ENCODE data around the gene ATP1A1.
A peak's percentile ranks its signal among the peaks of the same experiment; 100 is the strongest.

Gene ATP1A1

GRCh38 chr1:116375148-116375886, 2.3 kb downstream of the ATP1A1 start:
- POLR2A ChIA-PET: interaction anchor here (0.6 to 2.0 kb wide), 5 partner anchors 42 to 208 kb away, joined by 3 to 7 read pairs (median 3); no protein-coding TSS in a partner anchor
- CTCF ChIA-PET: interaction anchor here (0.7 to 1.7 kb wide), 4 partner anchors 102 to 225 kb away, joined by 3 to 5 read pairs (median 5); no protein-coding TSS in a partner anchor
- TF ChIP-seq ZNF384 (IDR thresholded peaks at IDR 0.05) (no peak), NFRKB (IDR thresholded peaks at IDR 0.05) (no peak)
- DNase-seq (ENCODE audit: extremely low spot score): no peak

DNA sequence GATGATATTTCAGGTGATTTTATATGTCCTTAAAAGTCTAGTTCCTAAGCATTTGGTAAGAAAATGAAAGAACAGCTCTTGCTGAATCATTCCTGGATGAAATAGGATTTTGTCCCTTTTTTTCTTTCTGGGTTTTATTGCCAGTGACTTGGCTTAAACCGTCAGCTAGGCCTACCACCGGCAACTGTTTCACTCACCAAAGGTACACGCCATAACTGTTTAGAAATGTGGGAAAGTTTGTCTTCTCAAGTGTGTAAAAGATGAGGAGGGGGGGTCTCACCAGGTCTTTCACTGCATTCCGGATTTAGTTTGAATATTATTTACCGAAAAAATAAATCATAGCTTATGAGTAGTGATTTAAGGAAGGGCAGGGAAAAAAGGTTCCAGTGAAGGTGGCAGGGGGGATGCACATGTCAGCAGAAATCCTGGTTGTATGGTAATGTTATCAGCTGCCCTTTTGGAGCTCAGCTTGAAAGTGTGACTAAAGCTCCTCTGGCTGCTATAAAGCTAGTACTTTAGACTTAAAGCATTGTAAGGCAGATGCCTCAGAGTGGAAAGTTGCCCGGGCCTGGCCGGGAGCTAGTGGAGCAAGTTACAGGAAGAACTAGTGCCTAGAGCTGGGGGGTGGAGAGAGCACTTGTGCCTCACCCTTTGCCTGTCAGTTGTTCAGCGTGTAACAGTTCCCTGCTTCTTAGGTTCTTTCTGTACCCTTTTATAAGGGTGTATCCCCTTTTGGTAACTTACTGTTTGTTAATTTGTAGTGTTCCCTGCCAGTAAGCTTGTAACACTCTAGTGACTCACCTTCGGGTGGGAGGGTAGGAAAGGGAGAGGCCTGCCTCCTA, 3.1 kb downstream of the ATP1A1 start:
- ChIA-PET POLR2A (interaction anchor here (0.6 to 2.0 kb wide), 5 partner anchors 41 to 209 kb away, joined by 3 to 7 read pairs (median 3); no protein-coding TSS in a partner anchor), CTCF (interaction anchor here (0.7 to 1.7 kb wide), 4 partner anchors 101 to 225 kb away, joined by 3 to 5 read pairs (median 5); no protein-coding TSS in a partner anchor)
- TF ChIP-seq BHLHE40 (IDR thresholded peaks at IDR 0.05; ENCODE audit: borderline replicate concordance): no peak
- TF ChIP-seq NFRKB (IDR thresholded peaks at IDR 0.05): no peak
- TF ChIP-seq ZNF384 (IDR thresholded peaks at IDR 0.05): no peak
- TF ChIP-seq, protein P1, sequence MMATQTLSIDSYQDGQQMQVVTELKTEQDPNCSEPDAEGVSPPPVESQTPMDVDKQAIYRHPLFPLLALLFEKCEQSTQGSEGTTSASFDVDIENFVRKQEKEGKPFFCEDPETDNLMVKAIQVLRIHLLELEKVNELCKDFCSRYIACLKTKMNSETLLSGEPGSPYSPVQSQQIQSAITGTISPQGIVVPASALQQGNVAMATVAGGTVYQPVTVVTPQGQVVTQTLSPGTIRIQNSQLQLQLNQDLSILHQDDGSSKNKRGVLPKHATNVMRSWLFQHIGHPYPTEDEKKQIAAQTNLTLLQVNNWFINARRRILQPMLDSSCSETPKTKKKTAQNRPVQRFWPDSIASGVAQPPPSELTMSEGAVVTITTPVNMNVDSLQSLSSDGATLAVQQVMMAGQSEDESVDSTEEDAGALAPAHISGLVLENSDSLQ (IDR thresholded peaks at IDR 0.05): no peak
- no peak for TF ChIP-seq FOXK2 (IDR thresholded peaks at IDR 0.05)
- no peak for TF ChIP-seq FOXA1 (IDR thresholded peaks at IDR 0.05)
- TF ChIP-seq ELF4 (IDR thresholded peaks at IDR 0.05): no peak
- TF ChIP-seq ARNT (IDR thresholded peaks at IDR 0.05): no peak
- TF ChIP-seq SP1 (IDR thresholded peaks at IDR 0.05): no peak
- no peak for TF ChIP-seq L3MBTL2 (conservative IDR thresholded peaks at IDR 0.05)
- TF ChIP-seq HDGF (IDR thresholded peaks at IDR 0.05; ENCODE audit: borderline replicate concordance): no peak
- no peak for TF ChIP-seq SUZ12 (IDR thresholded peaks at IDR 0.05)
- TF ChIP-seq TARDBP (IDR thresholded peaks at IDR 0.05): no peak
- DNase-seq (ENCODE audit: extremely low spot score): peak; percentile 25

DNA sequence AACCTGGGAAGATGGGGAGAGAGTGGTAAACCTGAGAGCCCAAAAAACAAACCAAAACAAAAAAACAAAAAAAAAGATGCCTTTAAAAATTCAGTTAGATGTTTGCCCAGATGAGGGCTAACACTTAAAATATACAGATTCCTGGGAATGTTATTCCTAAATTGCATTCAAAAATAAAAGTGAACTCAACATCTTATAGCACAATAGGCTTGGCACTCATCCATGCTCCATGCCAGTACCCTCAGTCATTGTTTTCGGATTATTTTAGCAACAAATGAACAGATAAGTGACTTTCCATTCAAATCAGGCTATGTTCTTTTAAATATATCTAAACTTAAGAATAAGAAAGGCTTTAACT, 3.7 kb downstream of the ATP1A1 start:
- TF ChIP-seq BHLHE40 (IDR thresholded peaks at IDR 0.05; ENCODE audit: borderline replicate concordance) (no peak), L3MBTL2 (conservative IDR thresholded peaks at IDR 0.05) (no peak), LEF1 (IDR thresholded peaks at IDR 0.05; ENCODE audit: borderline replicate concordance) (no peak), TARDBP (IDR thresholded peaks at IDR 0.05) (no peak), SP1 (IDR thresholded peaks at IDR 0.05) (no peak), ELF4 (IDR thresholded peaks at IDR 0.05) (no peak), ARNT (IDR thresholded peaks at IDR 0.05) (no peak), HDGF (IDR thresholded peaks at IDR 0.05; ENCODE audit: borderline replicate concordance) (no peak), NFRKB (IDR thresholded peaks at IDR 0.05) (no peak)
- TF ChIP-seq, protein P1 (IDR thresholded peaks at IDR 0.05): no peak
- CTCF ChIA-PET: interaction anchor here (1.7 kb wide), 2 partner anchors 108 to 122 kb away, joined by 5 read pairs; no protein-coding TSS in a partner anchor
- no peak for DNase-seq (ENCODE audit: extremely low spot score)
- POLR2A ChIA-PET: interaction anchor here (1.3 to 1.7 kb wide), 3 partner anchors 41 to 108 kb away, joined by 3 to 5 read pairs (median 4); no protein-coding TSS in a partner anchor

DNA sequence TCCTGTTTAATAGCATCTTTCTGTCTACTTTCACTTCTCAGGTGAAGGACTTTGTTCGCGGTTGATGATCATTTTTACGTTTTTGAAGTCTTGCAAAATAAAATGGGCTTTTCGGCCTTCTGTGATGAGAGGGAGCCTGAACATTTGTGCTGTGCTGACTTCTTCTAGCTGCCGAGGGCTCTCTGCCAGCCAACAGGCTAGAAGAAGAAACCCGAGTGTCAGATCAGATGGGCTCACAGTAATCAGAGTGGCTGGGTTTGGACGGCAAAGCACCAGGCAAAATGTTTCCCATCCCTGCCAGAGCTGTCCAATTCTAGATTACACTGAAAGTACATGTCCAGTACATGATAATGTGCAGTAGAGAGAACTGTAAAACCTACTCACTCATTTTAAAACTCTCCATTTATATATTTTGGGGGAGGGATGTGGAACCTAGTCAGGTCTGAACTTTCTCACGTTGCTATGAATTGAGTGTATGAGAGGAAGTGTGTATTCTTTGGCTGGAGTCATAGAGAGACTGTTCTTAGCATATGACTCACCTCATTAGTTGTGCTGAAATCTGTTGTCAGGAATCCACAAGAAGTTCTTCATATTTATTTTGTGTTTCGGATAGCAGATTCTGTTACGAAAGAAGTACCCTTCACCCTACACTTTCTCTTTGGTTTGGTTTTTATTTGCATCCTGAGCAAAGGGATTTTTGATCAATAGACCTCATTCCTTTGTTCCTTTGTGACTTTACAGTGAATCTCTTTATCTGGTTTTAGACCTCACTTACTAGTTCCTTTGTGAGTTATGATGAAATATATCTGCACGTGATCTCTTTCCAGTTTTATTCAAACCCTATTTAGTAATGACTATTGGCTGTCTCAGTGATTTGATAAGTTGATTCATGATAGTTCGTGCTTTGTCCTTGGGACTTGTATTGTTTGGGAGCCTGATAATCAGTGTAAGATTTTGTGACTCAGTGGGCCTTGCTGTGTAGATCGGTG, 4.8 kb downstream of the ATP1A1 start:
- TF ChIP-seq NFRKB (IDR thresholded peaks at IDR 0.05) (no peak), ZNF384 (IDR thresholded peaks at IDR 0.05) (no peak), LEF1 (IDR thresholded peaks at IDR 0.05; ENCODE audit: borderline replicate concordance) (no peak), FOXM1 (IDR thresholded peaks at IDR 0.05; ENCODE audit: borderline replicate concordance) (no peak), BHLHE40 (IDR thresholded peaks at IDR 0.05; ENCODE audit: borderline replicate concordance) (no peak), L3MBTL2 (conservative IDR thresholded peaks at IDR 0.05) (no peak), TARDBP (IDR thresholded peaks at IDR 0.05) (no peak)
- DNase-seq (ENCODE audit: extremely low spot score): no peak
- ChIA-PET CTCF (no interaction called here), POLR2A (interaction anchor here (1.3 kb wide), 1 partner anchor 41 kb away, joined by 4 read pairs; no protein-coding TSS in a partner anchor)

GRCh38 chr1:116379057-116379630, 6.1 kb downstream of the ATP1A1 start:
- no peak for DNase-seq (ENCODE audit: extremely low spot score)
- ChIA-PET CTCF (no interaction called here), POLR2A (no interaction called here)
- no peak for TF ChIP-seq FOXK2 (IDR thresholded peaks at IDR 0.05)
- no peak for TF ChIP-seq NFRKB (IDR thresholded peaks at IDR 0.05)
- no peak for TF ChIP-seq SUZ12 (IDR thresholded peaks at IDR 0.05)
- no peak for TF ChIP-seq LEF1 (IDR thresholded peaks at IDR 0.05; ENCODE audit: borderline replicate concordance)
- TF ChIP-seq FOXM1 (IDR thresholded peaks at IDR 0.05; ENCODE audit: borderline replicate concordance): no peak
- no peak for TF ChIP-seq L3MBTL2 (conservative IDR thresholded peaks at IDR 0.05)
- no peak for TF ChIP-seq CTBP1 (IDR thresholded peaks at IDR 0.05; ENCODE audit: borderline replicate concordance)
- TF ChIP-seq FOXA1 (IDR thresholded peaks at IDR 0.05): no peak
- TF ChIP-seq BHLHE40 (IDR thresholded peaks at IDR 0.05; ENCODE audit: borderline replicate concordance): no peak
- no peak for TF ChIP-seq ARNT (IDR thresholded peaks at IDR 0.05)
- TF ChIP-seq, protein P1 (IDR thresholded peaks at IDR 0.05): no peak
- no peak for TF ChIP-seq ZNF384 (IDR thresholded peaks at IDR 0.05)
- TF ChIP-seq TARDBP (IDR thresholded peaks at IDR 0.05): no peak
- no peak for TF ChIP-seq HDGF (IDR thresholded peaks at IDR 0.05; ENCODE audit: borderline replicate concordance)
- no peak for TF ChIP-seq ELF4 (IDR thresholded peaks at IDR 0.05)
